ENCODE results near the gene MAD1L1. TPM values are rescaled to one million over a fixed set of nuclear protein-coding genes. Genes with fewer than 3 reads are reported as not detected.

Gene MAD1L1
- total and polyA plus RNA-seq, 2 donors (not counting 3 experiments of a cell fraction or from before 2014, with no cell fraction given), result 34.1 to 42.3 TPM

DNA sequence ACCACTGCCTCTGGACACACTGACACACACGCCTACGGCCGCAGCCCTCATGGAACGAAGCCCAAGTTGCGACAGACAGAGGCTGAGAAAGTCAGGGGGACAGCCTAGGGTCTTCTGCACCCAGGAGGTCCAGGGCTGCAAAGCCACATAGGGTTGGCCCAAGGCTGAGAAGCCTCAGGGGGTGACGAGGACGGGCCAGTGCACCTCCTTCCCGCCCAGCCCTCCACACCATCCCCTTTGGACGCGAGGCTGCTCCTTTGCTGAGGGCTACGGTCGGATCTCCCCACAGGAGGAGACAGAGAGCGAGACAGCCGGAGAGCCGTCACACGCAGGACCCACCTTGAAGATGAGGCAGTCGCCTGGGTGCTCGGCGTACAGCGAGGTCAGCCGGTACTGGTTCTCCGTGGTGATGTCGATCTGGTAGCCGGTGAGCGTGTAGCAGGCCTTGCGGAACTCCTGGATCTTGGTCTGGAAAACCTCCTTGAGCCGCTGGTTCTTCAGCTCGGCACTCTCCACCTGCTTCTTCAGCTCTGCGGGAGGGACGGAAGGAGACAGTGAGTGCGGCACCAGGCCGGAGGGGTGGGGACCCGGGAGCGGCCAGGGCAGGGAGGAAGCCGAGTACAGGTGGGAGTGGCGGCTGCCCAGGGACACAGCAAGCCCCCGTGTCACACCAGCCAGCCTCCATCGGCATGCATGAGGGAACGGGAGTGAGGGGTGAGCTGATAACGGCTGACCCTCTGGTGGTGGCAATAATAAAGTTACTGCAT is 334.7 kb downstream of the MAD1L1 start:
- Histone ChIP-seq H3K36me3 (ENCODE audit: control insufficient read depth in 2 of 2, extremely low read depth in 1 of 2, insufficient read depth in 2 of 2, low read length in 2 of 2) (no peaks in the 10 kb centered on the region), H3K9me3 (replicated peaks; ENCODE audit: control insufficient read depth, insufficient read depth, low read length) (no peaks in the 10 kb centered on the region), H2AFZ (ENCODE audit: low read depth, low read length) (no peak overlapping the region), H3K4me2 (ENCODE audit: insufficient read depth, low read length) (no peak overlapping the region), H3K9ac (replicated peaks; ENCODE audit: extremely low read depth, insufficient read depth, low read length) (no peak overlapping the region), H3K27ac (ENCODE audit: insufficient read depth, low read depth, low read length) (no peak overlapping the region), H4K20me1 (replicated peaks; ENCODE audit: control insufficient read depth, extremely low read depth, insufficient read depth, low read length) (no peaks in the 10 kb centered on the region), H3K4me1 (ENCODE audit: control insufficient read depth, extremely low read depth, insufficient read depth, low read length) (no peaks in the 10 kb centered on the region), H3K4me3 (replicated peaks in 1 of 3; ENCODE audit: insufficient read depth in 1 of 3, low read depth in 1 of 3, low read length in 3 of 3) (no peak overlapping the region), H3K9me1 (replicated peaks; ENCODE audit: control insufficient read depth, extremely low read depth, insufficient read depth, low read length) (no peaks in the 10 kb centered on the region), H3K27me3 (ENCODE audit: control insufficient read depth in 2 of 2, insufficient read depth in 2 of 2, low read length in 2 of 2) (no peaks in the 10 kb centered on the region), H3K79me2 (ENCODE audit: control insufficient read depth, insufficient read depth, low read length) (no peaks in the 10 kb centered on the region)
- no peak for TF ChIP-seq MYC (IDR thresholded peaks at IDR 0.05; ENCODE audit: low read depth, low read length)
- TF ChIP-seq FOS (IDR thresholded peaks at IDR 0.05; ENCODE audit: borderline replicate concordance, insufficient read depth, low read length), result no peak
- no peak for TF ChIP-seq GATA2 (IDR thresholded peaks at IDR 0.05; ENCODE audit: insufficient read depth, insufficient read length, low read depth, low read length)
- DNase-seq (ENCODE audit: low read depth, low spot score), result no peak
- intact Hi-C loops (cut with micrococcal nuclease), result no loop called here
- POLR2A ChIA-PET, result no interaction called here
- dilution Hi-C loops (cut with MboI; ENCODE audit: extremely low pct_ligation_motif_present, low sequenced_read_pairs), result no loop called here
- no TSS peak for BruUV-seq (replicated peaks)
- CTCF ChIA-PET, result no interaction called here
- no peak for FAIRE-seq

DNA sequence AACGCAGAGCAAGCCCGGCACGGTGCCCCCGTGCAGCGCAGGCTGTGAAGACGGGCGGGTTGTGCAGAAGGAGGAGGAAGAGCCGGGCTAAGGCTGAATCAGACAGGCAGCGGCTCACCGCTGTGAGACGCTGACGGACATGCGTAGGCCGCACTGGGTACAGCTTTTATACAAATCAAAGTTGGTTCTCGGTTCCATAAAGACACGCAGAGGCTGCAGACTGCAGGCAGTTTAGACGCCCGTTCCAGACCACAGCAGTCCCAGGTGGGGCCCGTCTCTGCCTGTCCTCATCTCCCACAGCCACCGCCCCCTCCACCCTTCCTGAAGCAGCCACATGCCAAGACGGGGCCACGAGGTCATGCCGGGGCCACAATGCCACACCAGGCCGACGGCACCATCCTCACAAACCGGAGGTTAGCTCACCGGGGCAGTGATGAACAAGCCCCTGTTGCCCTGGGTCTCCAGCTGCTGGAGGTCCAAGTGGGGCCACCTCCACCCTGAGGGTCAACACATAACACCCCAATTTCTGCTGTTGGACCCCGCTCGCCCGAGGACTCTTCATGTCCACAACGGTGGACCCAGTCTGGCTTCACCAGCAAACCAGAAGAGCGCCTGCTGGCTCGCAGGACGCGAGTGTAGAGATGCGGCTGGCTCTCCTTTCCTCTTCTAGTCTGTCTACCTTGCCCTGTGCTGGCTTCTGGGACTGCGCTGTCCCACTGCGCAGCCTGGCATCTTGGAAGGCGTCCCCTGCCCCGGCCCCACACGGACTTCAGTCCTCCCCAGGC is 335.5 kb downstream of the MAD1L1 start:
- H3K9me1 ChIP-seq (replicated peaks; ENCODE audit: control insufficient read depth, extremely low read depth, insufficient read depth, low read length), result no peaks in the 10 kb centered on the region
- no peak overlapping the region for H3K9ac ChIP-seq (replicated peaks; ENCODE audit: extremely low read depth, insufficient read depth, low read length)
- DNase-seq (ENCODE audit: low read depth, low spot score) (no peak), FAIRE-seq (no peak)
- no TSS peak for BruUV-seq (replicated peaks)
- H3K4me3 ChIP-seq (replicated peaks in 1 of 3; ENCODE audit: insufficient read depth in 1 of 3, low read depth in 1 of 3, low read length in 3 of 3), result no peak overlapping the region
- no peaks in the 10 kb centered on the region for H4K20me1 ChIP-seq (replicated peaks; ENCODE audit: control insufficient read depth, extremely low read depth, insufficient read depth, low read length)
- no peaks in the 10 kb centered on the region for H3K27me3 ChIP-seq (ENCODE audit: control insufficient read depth in 2 of 2, insufficient read depth in 2 of 2, low read length in 2 of 2)
- TF ChIP-seq, protein P1, sequence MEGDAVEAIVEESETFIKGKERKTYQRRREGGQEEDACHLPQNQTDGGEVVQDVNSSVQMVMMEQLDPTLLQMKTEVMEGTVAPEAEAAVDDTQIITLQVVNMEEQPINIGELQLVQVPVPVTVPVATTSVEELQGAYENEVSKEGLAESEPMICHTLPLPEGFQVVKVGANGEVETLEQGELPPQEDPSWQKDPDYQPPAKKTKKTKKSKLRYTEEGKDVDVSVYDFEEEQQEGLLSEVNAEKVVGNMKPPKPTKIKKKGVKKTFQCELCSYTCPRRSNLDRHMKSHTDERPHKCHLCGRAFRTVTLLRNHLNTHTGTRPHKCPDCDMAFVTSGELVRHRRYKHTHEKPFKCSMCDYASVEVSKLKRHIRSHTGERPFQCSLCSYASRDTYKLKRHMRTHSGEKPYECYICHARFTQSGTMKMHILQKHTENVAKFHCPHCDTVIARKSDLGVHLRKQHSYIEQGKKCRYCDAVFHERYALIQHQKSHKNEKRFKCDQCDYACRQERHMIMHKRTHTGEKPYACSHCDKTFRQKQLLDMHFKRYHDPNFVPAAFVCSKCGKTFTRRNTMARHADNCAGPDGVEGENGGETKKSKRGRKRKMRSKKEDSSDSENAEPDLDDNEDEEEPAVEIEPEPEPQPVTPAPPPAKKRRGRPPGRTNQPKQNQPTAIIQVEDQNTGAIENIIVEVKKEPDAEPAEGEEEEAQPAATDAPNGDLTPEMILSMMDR (IDR thresholded peaks at IDR 0.05; ENCODE audit: extremely low read depth in 1 of 2, insufficient read depth in 1 of 2, low read depth in 1 of 2, low read length in 2 of 2), result no peak
- TF ChIP-seq GATA2 (IDR thresholded peaks at IDR 0.05; ENCODE audit: insufficient read depth, insufficient read length, low read depth, low read length) (no peak), POLR2AphosphoS5 (IDR thresholded peaks at IDR 0.05; ENCODE audit: insufficient read depth, low read depth, low read length) (no peak), POLR2A (IDR thresholded peaks at IDR 0.05; ENCODE audit: low read depth, low read length) (no peak), MYC (IDR thresholded peaks at IDR 0.05; ENCODE audit: low read depth, low read length) (no peak), FOS (IDR thresholded peaks at IDR 0.05; ENCODE audit: borderline replicate concordance, insufficient read depth, low read length) (no peak), EZH2 (IDR thresholded peaks at IDR 0.05; ENCODE audit: borderline replicate concordance, low read depth, low read length, severe bottlenecking) (no peak), JUN (IDR thresholded peaks at IDR 0.05; ENCODE audit: borderline replicate concordance, insufficient read depth, insufficient read length, low read depth) (no peak)
- TF ChIP-seq, protein P2, sequence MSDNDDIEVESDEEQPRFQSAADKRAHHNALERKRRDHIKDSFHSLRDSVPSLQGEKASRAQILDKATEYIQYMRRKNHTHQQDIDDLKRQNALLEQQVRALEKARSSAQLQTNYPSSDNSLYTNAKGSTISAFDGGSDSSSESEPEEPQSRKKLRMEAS (IDR thresholded peaks at IDR 0.05; ENCODE audit: insufficient read depth, insufficient read length), result no peak
- intact Hi-C loops (cut with micrococcal nuclease) (no loop called here), dilution Hi-C loops (cut with MboI; ENCODE audit: extremely low pct_ligation_motif_present, low sequenced_read_pairs) (no loop called here)
- H3K27ac ChIP-seq (ENCODE audit: insufficient read depth, low read depth, low read length), result no peak overlapping the region
- H3K36me3 ChIP-seq (ENCODE audit: control insufficient read depth in 2 of 2, extremely low read depth in 1 of 2, insufficient read depth in 2 of 2, low read length in 2 of 2), result no peaks in the 10 kb centered on the region
- H3K4me2 ChIP-seq (ENCODE audit: insufficient read depth, low read length), result no peak overlapping the region
- ChIA-PET POLR2A (no interaction called here), CTCF (no interaction called here)
- no peak overlapping the region for H2AFZ ChIP-seq (ENCODE audit: low read depth, low read length)
- no peaks in the 10 kb centered on the region for H3K4me1 ChIP-seq (ENCODE audit: control insufficient read depth, extremely low read depth, insufficient read depth, low read length)
- H3K9me3 ChIP-seq (replicated peaks; ENCODE audit: control insufficient read depth, insufficient read depth, low read length), result no peaks in the 10 kb centered on the region
- no peaks in the 10 kb centered on the region for H3K79me2 ChIP-seq (ENCODE audit: control insufficient read depth, insufficient read depth, low read length)
